ENCODE results near the gene CD8B. TPM values are rescaled to one million over a fixed set of nuclear protein-coding genes. Genes with fewer than 3 reads are reported as not detected.
A peak's percentile ranks its signal among the peaks of the same experiment; 100 is the strongest.
"Not testable (repeated sequence)": the region's sequence is repeated elsewhere in the genome, so short reads cannot be mapped to it uniquely, and the experiment has no call there.

CD8B gene
- total and polyA plus RNA-seq, 5 experiments from 2014 or later: 456 to 2,487 (median 2,040) TPM

DNA sequence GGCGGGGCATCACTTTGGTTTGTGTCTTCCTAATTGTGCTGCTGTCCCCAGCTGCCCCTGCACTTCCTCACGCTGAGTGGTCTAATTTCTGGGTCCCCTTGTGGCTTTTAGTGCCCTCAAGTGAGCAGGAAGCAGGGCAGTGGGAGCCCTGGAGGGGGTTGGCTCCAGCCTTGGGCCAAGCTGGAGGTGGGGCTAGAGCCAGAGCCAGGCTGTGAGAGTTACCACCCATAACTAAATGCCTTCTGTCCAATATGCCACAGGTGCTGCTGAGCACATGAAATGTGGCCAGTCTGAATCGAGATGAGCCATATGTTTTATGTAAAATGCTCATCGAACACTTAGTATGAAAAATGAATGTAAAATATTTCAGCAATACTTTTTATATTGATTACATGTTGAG, 5.2 kb downstream of the CD8B start:
- H3K36me3 Mint-ChIP-seq: peaks cover 9 to 58% (median 10%) of the 10 kb centered on the region in 3 donors
- peak overlapping the region in 9 of 10 donors; percentile 50 to 85 (median 81) for H3K4me3 Mint-ChIP-seq

DNA sequence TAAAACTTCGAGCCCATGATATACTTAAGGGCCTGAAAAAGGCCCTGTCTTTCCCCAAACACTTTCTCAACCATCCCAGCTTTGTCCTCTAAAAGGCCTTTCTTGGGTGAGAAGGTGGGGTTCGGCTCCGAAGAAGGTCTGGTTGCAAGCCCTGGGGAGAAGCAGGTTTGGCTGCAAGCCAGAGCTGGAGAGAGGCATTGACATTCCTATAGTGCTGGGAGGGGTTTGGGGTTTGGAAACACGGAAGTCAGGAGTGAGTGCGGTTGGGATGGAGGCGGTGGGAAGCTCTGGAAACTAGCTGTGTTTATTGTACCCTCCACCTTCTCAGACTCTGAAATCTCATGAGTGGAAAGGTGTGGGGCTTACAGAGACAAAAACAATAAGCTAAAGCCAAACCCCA, 5.7 kb downstream of the CD8B start:
- peaks cover 16 to 56% (median 40%) of the 10 kb centered on the region in 4 donors for H3K4me1 Mint-ChIP-seq
- not testable (repeated sequence) for H3K27me3 Mint-ChIP-seq, ATAC-seq, H3K9me3 Mint-ChIP-seq, DNase-seq
- H3K4me3 Mint-ChIP-seq: peak overlapping the region; percentile 69 to 85 (median 81)
- H3K36me3 Mint-ChIP-seq: peaks cover 8 to 63% (median 12%) of the 10 kb centered on the region in 3 donors
- H3K27ac Mint-ChIP-seq: peak overlapping the region; percentile 87 to 96 (median 90)
- POLR2A ChIA-PET: interaction anchor here (0.9 to 8.5 kb wide), 4 partner anchors 23 to 47 kb away, joined by 3 to 98 read pairs (median 4); no protein-coding TSS in a partner anchor

More for the DNA sequence above, 5.2 kb downstream of the CD8B start:
- not testable (repeated sequence) for DNase-seq, H3K27me3 Mint-ChIP-seq, ATAC-seq, H3K9me3 Mint-ChIP-seq
- H3K4me1 Mint-ChIP-seq: peaks cover 13 to 50% (median 36%) of the 10 kb centered on the region in 4 donors
- POLR2A ChIA-PET: interaction anchor here (0.9 to 8.5 kb wide), 5 partner anchors 24 to 47 kb away, joined by 3 to 98 read pairs (median 3); no protein-coding TSS in a partner anchor
- H3K27ac Mint-ChIP-seq: peak overlapping the region in 6 of 10 donors; percentile 72 to 94 (median 90)

DNA sequence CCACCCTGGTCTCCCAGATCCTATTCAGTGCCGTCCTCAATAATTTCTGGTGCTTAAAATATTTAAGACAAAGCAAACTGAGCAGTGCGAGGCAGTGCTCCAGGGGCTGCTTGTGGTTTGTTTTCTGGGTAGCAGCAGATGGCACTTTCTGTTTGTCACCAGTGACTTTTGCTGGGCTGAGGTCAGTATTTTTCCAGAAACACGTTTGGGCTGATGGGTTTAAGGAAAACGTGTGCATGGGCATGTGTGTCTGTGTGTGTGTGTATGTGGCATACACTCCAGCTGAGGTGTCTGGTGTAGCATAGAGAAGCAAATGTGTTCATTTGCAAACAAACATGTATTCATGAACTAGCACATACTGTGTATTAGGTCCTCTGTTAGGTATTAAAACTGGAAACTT, 10.1 kb downstream of the CD8B start:
- Mint-ChIP-seq H3K36me3 (peaks cover 0 to 73% (median 12%) of the 10 kb centered on the region in 3 donors), H3K4me3 (peak overlapping the region; percentile 12 to 81 (median 58)), H3K27ac (peak overlapping the region; percentile 82 to 96 (median 94)), H3K4me1 (peaks cover 15 to 58% (median 39%) of the 10 kb centered on the region in 4 donors)
- ATAC-seq: peak in 1 of 2 donors; percentile 28
- not testable (repeated sequence) for H3K27me3 Mint-ChIP-seq, DNase-seq, H3K9me3 Mint-ChIP-seq
- POLR2A ChIA-PET: interaction anchor here (0.6 kb wide), 1 partner anchor 83 kb away, joined by 3 read pairs; no protein-coding TSS in a partner anchor

DNA sequence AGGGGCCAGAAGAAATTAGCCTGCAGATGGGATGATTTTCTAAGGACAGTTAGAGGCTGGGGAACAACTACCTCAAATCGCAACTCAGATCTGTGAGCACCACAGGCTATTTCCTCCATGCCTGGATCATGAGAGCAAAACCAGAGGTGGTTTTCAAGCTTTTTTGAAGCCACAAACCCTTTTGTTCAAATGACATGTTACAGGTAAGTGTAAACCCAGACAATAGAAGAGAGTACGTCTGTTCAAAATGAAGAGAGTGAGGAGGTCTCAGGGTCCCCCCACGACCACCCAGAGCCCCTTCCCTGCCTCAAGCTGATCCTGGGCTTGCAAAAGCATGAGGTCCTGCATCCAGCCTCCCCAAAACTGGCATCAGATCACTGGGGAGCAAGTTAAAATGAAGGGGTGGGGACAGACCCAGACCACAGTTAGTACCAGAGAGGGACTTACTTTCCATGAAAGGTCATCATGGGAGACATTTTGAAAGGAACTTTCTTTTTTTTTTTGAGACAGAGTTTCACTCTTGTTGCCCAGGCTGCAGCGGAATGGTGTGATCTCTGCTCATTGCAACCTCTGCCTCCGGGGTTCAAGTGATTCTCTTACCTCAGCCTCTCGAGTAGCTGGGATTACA, 19.0 kb downstream of the CD8B start:
- POLR2A ChIA-PET: interaction anchor here (1.2 to 1.7 kb wide), 2 partner anchors 15 to 34 kb away, joined by 3 to 7 read pairs; no protein-coding TSS in a partner anchor
- peak overlapping the region; percentile 70 to 99 (median 96) for H3K27ac Mint-ChIP-seq
- peaks cover 9 to 77% (median 63%) of the 10 kb centered on the region in 4 donors for H3K4me1 Mint-ChIP-seq
- peak; percentile 71 to 85 for ATAC-seq
- H3K4me3 Mint-ChIP-seq: peak overlapping the region; percentile 47 to 77 (median 68)
- peaks cover 0 to 44% (median 12%) of the 10 kb centered on the region in 3 donors for H3K36me3 Mint-ChIP-seq
- H3K27me3 Mint-ChIP-seq, H3K9me3 Mint-ChIP-seq: not testable (repeated sequence)
- DNase-seq: peak in 7 of 10 donors; percentile 43 to 80 (median 63)

DNA sequence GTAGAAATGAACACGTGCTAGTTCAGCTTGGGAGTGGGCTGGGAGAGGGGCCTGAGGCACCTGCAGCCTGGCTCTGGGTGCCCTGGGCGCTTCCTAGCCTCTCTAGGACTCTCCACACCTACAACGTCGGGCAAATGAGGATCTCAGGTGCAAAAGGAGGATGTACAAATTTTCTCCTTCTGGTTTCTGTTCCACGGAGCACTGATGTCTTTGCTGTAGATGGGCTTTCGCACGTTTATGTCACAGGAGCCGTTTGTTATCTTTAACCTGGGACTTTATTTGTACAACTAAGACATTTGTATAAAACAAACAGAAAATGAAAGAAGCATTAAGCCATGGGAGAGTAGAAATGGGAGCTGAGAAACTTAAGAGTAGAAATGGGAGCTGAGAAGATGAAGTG, 20.4 kb downstream of the CD8B start:
- H3K4me3 Mint-ChIP-seq: peak overlapping the region in 8 of 10 donors; percentile 53 to 77 (median 65)
- H3K27me3 Mint-ChIP-seq, ATAC-seq, H3K9me3 Mint-ChIP-seq: not testable (repeated sequence)
- H3K4me1 Mint-ChIP-seq: peaks cover 13 to 80% (median 72%) of the 10 kb centered on the region in 4 donors
- peak in 1 of 10 donors; percentile 32 for DNase-seq
- peaks cover 0 to 37% (median 9%) of the 10 kb centered on the region in 3 donors for H3K36me3 Mint-ChIP-seq
- H3K27ac Mint-ChIP-seq: peak overlapping the region; percentile 70 to 99 (median 96)
- POLR2A ChIA-PET: interaction anchor here (0.6 to 0.9 kb wide), 3 partner anchors 16 to 27 kb away, joined by 3 to 4 read pairs (median 3); no protein-coding TSS in a partner anchor

DNA sequence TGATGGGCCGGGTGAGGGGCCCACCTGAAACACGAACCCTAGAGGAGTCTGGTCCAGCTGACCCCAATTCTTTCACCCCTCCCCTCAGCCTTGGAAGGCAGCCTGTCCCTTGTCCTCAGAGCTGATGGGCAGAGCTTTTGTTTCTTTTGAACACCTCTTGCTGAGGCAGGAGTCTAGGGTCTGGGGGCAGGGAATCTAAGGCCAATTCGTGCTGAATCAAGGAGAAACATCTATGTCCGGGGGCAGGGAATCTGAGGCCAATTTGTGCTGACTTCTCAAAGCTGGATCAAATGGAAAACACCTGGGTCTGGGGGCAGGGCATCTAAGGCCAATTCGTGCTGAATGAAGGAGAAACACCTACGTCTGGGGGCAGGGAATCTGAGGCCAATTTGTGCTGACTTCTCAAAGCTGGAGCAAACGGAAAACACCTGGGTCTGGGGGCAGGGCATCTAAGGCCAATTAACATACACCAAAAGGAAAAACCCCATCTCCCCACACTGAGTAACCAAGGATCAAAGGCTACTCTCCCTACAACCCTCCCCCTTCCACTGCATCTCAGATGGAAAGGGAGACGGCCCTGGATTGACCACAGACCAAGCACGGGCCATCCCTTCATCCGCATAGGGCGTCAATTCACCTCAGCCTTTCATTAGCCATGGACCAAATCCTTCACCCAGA, 21.7 kb downstream of the CD8B start:
- Mint-ChIP-seq H3K36me3 (peaks cover 0 to 29% (median 9%) of the 10 kb centered on the region in 3 donors), H3K4me1 (peaks cover 16 to 82% (median 74%) of the 10 kb centered on the region in 4 donors), H3K4me3 (peak overlapping the region in 9 of 10 donors; percentile 29 to 77 (median 57)), H3K27ac (peak overlapping the region; percentile 67 to 98 (median 94))
- not testable (repeated sequence) for ATAC-seq, H3K27me3 Mint-ChIP-seq, DNase-seq, H3K9me3 Mint-ChIP-seq
- POLR2A ChIA-PET: interaction anchor here (2.0 to 2.2 kb wide), 2 partner anchors 13 to 15 kb away, joined by 8 to 24 read pairs; no protein-coding TSS in a partner anchor

DNA sequence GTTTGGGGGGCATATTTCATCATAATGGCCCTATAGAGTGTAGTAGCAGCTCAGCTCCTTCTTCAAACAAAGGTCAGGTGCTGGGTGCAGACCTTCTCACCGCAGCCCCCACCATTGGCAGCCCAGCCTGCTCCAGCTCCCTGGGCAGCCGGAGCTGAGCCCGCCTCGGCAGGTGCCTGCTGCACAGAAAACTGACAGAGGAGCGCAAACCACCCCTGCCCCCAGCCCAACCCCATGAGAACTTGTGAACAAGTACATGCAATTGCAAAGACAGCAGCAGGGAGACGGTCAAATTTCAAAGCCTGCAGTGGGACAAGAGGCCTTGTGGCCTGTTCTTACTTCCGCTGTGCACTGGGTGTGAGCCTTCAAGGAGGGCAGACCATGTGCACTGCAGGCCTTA, 22.2 kb downstream of the CD8B start:
- not testable (repeated sequence) for H3K9me3 Mint-ChIP-seq, H3K27me3 Mint-ChIP-seq
- ATAC-seq (peak in 1 of 2 donors; percentile 4), DNase-seq (peak in 3 of 10 donors; percentile 35 to 64 (median 52))
- Mint-ChIP-seq H3K36me3 (peaks cover 0 to 26% (median 6%) of the 10 kb centered on the region in 3 donors), H3K4me1 (peaks cover 17 to 84% (median 75%) of the 10 kb centered on the region in 4 donors), H3K27ac (peak overlapping the region; percentile 67 to 98 (median 94)), H3K4me3 (peak overlapping the region; percentile 19 to 77 (median 69))
- POLR2A ChIA-PET: interaction anchor here (2.0 to 2.2 kb wide), 2 partner anchors 12 to 14 kb away, joined by 8 to 24 read pairs; no protein-coding TSS in a partner anchor

DNA sequence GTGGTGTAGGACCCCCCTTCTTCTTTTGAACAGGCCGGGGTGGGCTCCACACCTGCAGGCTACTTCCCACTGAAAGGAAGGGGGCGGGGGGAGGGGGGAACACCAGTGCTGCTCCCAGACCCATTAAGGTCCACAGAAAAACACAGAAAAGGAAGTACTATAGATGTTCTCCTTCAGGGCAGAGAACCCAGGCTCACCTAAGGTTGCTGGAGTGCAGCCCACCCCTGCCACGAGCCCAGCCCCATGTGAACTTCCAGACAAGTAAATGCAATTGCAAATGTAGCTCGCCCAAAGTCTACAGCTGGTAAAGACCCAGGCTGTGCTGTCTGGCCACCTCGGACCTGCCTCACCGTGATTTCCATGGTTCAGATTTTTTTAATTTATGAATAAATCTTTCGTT, 24.0 kb downstream of the CD8B start:
- ATAC-seq: peak in 1 of 2 donors; percentile 4
- H3K27me3 Mint-ChIP-seq, H3K9me3 Mint-ChIP-seq: not testable (repeated sequence)
- Mint-ChIP-seq H3K27ac (peak overlapping the region; percentile 92 to 98 (median 95)), H3K36me3 (peaks cover 0 to 13% (median 4%) of the 10 kb centered on the region in 3 donors), H3K4me1 (peaks cover 21 to 84% (median 73%) of the 10 kb centered on the region in 4 donors), H3K4me3 (peak overlapping the region; percentile 20 to 78 (median 66))
- DNase-seq: peak in 1 of 10 donors; percentile 33
- POLR2A ChIA-PET: interaction anchor here (1.0 to 2.2 kb wide), 4 partner anchors 10 to 16 kb away, joined by 3 to 32 read pairs (median 16); no protein-coding TSS in a partner anchor

DNA sequence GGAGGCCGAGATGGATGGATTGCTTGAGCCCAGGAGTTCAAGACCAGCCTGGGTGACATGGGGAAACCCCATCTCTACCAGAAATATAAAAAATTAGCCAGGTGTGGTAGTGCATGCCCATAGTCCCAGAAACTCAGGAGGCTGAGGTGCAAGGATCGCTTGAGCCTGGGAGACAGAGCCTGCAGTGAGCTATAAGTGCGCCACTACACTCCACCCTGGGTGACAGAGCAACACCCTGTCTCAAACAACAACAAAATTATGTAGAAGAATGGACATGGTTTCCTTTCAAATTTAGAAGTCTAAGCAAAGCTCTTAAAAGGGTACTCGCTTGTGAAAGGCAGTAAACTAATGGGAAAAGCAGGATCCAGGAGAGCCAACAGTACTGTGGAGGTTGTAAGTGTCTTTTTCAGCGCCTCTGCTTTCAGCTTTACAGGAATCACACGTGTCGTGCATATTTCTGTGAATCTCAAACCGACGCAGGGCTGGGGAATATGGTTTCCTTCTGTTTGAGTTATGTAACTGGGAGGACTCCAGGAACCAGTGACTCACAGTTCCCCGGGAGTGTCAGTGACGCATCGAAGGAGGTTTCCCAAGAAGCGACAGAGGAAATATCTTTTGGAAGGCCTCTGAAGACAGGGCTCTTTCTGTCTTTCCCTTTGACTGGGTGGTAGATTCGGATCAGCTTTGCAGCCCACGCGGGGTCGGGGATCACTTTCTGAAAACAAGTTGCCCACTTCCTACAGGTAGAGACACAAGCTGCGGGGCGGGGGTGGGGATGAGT, 24.6 kb downstream of the CD8B start:
- not testable (repeated sequence) for H3K27me3 Mint-ChIP-seq, H3K36me3 Mint-ChIP-seq, H3K9me3 Mint-ChIP-seq
- peak overlapping the region; percentile 45 to 81 (median 72) for H3K4me3 Mint-ChIP-seq
- DNase-seq (peak in 6 of 10 donors; percentile 54 to 76 (median 64)), ATAC-seq (peak; percentile 32 to 33)
- peak overlapping the region; percentile 95 to 98 (median 96) for H3K27ac Mint-ChIP-seq
- peaks cover 18 to 81% (median 70%) of the 10 kb centered on the region in 4 donors for H3K4me1 Mint-ChIP-seq
- POLR2A ChIA-PET: interaction anchor here (1.1 to 1.7 kb wide), 3 partner anchors 11 to 29 kb away, joined by 3 to 32 read pairs (median 4); partner anchors contain the start of gene CD8B

DNA sequence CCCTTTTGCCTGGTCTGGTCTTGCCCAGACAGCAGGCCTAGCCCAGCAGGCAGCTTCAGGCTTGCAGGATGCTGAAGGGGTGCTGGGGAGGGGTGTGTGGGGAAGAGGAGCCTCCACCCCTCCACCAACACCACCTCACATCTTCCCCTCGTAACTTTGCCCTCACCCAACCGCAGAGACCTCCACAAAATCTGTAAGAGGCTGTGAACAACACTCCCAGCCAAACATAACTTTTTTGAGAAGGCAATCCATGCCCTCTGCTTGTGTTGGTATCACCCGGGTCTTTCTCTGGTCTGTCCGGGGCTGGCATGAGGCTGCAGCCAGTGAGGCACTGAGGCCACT, 26.2 kb downstream of the CD8B start:
- H3K36me3 Mint-ChIP-seq, H3K9me3 Mint-ChIP-seq, H3K27me3 Mint-ChIP-seq: not testable (repeated sequence)
- Mint-ChIP-seq H3K4me3 (peak overlapping the region in 8 of 10 donors; percentile 25 to 85 (median 65)), H3K27ac (peak overlapping the region; percentile 95 to 98 (median 96)), H3K4me1 (peaks cover 18 to 82% (median 70%) of the 10 kb centered on the region in 4 donors)
- DNase-seq: peak in 2 of 10 donors; percentile 41 to 56
- POLR2A ChIA-PET: interaction anchor here (1.0 to 2.2 kb wide), 7 partner anchors 8 to 48 kb away, joined by 5 to 65 read pairs (median 8); partner anchors contain the start of gene CD8A
- ATAC-seq: peak; percentile 49 to 73

DNA sequence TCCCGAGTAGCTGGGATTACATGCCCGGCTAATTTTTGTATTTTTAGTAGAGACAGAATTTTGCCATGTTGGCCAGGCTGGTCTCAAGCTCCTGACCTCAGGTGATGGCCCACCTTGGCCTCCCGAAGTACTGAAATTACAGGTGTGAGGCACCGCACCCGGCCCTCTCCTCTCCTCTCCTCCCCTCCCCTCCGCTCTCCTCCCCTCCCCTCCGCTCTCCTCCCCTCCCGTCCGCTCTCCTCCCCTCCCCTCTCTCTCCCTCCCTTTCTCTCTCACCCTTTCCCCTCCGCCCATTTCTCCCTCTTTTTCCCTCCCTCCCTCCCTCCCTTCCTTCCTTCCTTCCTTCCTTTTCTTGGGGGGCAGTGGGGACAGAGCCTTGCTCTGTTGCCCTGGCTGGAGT, 28.4 kb downstream of the CD8B start:
- DNase-seq (peak in 1 of 10 donors; percentile 64), ATAC-seq (no peak)
- POLR2A ChIA-PET: interaction anchor here (0.7 to 2.6 kb wide), 7 partner anchors 9 to 47 kb away, joined by 3 to 25 read pairs (median 6); no protein-coding TSS in a partner anchor
- peaks cover 0 to 3% (median 0%) of the 10 kb centered on the region in 3 donors for H3K36me3 Mint-ChIP-seq
- H3K27me3 Mint-ChIP-seq: no peaks in the 10 kb centered on the region
- peak overlapping the region in 9 of 10 donors; percentile 53 to 87 (median 77) for H3K4me3 Mint-ChIP-seq
- no peaks in the 10 kb centered on the region for H3K9me3 Mint-ChIP-seq
- H3K27ac Mint-ChIP-seq: peak overlapping the region; percentile 92 to 100 (median 96)
- peaks cover 28 to 79% (median 71%) of the 10 kb centered on the region in 4 donors for H3K4me1 Mint-ChIP-seq

Data from naive thymus-derived CD8-positive, alpha-beta T cell (primary cell).